A673 (cell line): ENCODE measurements around the gene SMAGP.

Experiments
- CTCF ChIP-seq: fragments of 300-800, 200-600 bp; sonication (generic); conservative IDR thresholded peaks from 2 replicates; pipeline ENCODE4 v1.5.1; 2017; ENCODE audit warnings: low read depth, mild to moderate bottlenecking, antibody characterized with exemption, low read length, moderate library complexity, mixed read lengths
- EZH2 ChIP-seq: fragments of 200-600 bp; sonication (generic); IDR thresholded peaks from 2 replicates; pipeline ENCODE4 v1.6.1; 2017; ENCODE audit warnings: borderline replicate concordance, low read depth, mild to moderate bottlenecking, mixed read lengths, antibody characterized with exemption, low read length; ENCODE audit not compliant: poor library complexity, severe bottlenecking

- no peak for TF ChIP-seq CTCF
- no peak for TF ChIP-seq EZH2
Measured at GRCh38 chr12:51307655-51308593, 37.7 kb upstream of the SMAGP start.
